Fibroblast of lung (primary cell): ENCODE measurements around the gene ZNF396. TPM values are rescaled to one million over a fixed set of nuclear protein-coding genes. Genes with fewer than 3 reads are reported as not detected.

Experiments
- DNase-seq, 2 donors: peaks; one replicate each; pipeline versions ENCODE4 v3.0.0 to v3.0.0-alpha.2; 2010; ENCODE audit warnings: low read depth in 2 of 2
- H2AFZ ChIP-seq: 2 replicates; pipeline ENCODE4 v1.5.1; 2012; ENCODE audit warnings: low read length, control low read depth, inconsistent platforms
- H3K27ac ChIP-seq: 2 replicates; pipeline ENCODE4 v1.5.1; 2011; ENCODE audit warnings: low read length, control low read depth; ENCODE audit not compliant: insufficient read depth
- H3K27me3 ChIP-seq: 2 replicates; pipeline ENCODE4 v1.5.1; 2011; ENCODE audit warnings: mild to moderate bottlenecking, low read length; ENCODE audit not compliant: control insufficient read depth, insufficient read depth
- H3K36me3 ChIP-seq: 2 replicates; pipeline ENCODE4 v1.5.1; 2011; ENCODE audit warnings: low read length; ENCODE audit not compliant: control insufficient read depth, insufficient read depth
- H3K4me1 ChIP-seq: 2 replicates; pipeline ENCODE4 v1.5.1; 2011; ENCODE audit warnings: low read length; ENCODE audit not compliant: control insufficient read depth, insufficient read depth; ENCODE audit errors: extremely low read depth
- H3K4me2 ChIP-seq: 2 replicates; pipeline ENCODE4 v1.5.1; 2011; ENCODE audit warnings: low read length, control low read depth; ENCODE audit not compliant: insufficient read depth; ENCODE audit errors: extremely low read depth
- H3K4me3 ChIP-seq, 4 experiments: fragments of 200-600 bp in 1 of 4; sonication (generic) in 1 of 4; replicated peaks in 1 of 4; 2 replicates each; pipeline ENCODE4 v1.5.1; 2011 to 2016; ENCODE audit warnings: low read length in 4 of 4, low read depth in 3 of 4, mild to moderate bottlenecking in 3 of 4, control low read depth in 2 of 4, inconsistent platforms in 1 of 4, mixed read lengths in 1 of 4; ENCODE audit not compliant: insufficient read depth in 1 of 4; ENCODE audit errors: control extremely low read depth in 1 of 4
- H3K79me2 ChIP-seq: 2 replicates; pipeline ENCODE4 v1.5.1; 2012; ENCODE audit warnings: mild to moderate bottlenecking, low read length, inconsistent platforms; ENCODE audit not compliant: control insufficient read depth, insufficient read depth
- H3K9ac ChIP-seq: 2 replicates; pipeline ENCODE4 v1.5.1; 2011; ENCODE audit warnings: mild to moderate bottlenecking, low read length, control low read depth; ENCODE audit not compliant: insufficient read depth
- H3K9me3 ChIP-seq: 2 replicates; pipeline ENCODE4 v1.5.1; 2012; ENCODE audit warnings: low read depth, low read length; ENCODE audit not compliant: control insufficient read depth, insufficient read depth
- H4K20me1 ChIP-seq: 2 replicates; pipeline ENCODE4 v1.5.1; 2011; ENCODE audit warnings: low read length; ENCODE audit not compliant: control insufficient read depth, insufficient read depth; ENCODE audit errors: extremely low read depth
- CTCF ChIP-seq, 2 donors: IDR thresholded peaks in 1 of 2; conservative IDR thresholded peaks in 1 of 2; 1 replicate in 1 of 2; 2 replicates in 1 of 2; pipeline ENCODE4 v1.5.1; 2011 to 2012; ENCODE audit warnings: low read length in 2 of 2, control low read depth in 1 of 2, inconsistent platforms in 1 of 2, low read depth in 1 of 2, mild to moderate bottlenecking in 1 of 2
- EZH2 ChIP-seq: IDR thresholded peaks from 2 replicates; pipeline ENCODE4 v1.5.1; 2012; ENCODE audit warnings: low read length, control low read depth, mild to moderate bottlenecking; ENCODE audit errors: missing control alignments
- polyA plus RNA-seq, 2 donors: library from polyadenylated mRNA; depleted of rRNA in 1 of 2; stranded (reverse) in 1 of 2; unstranded in 1 of 2; fragments of >200 nt; gene quantifications; 2 replicates each; pipeline ENCODE4 v1.2.1, GENCODE V29; 2011 to 2012; ENCODE audit warnings: missing spikeins in 1 of 2
- total RNA-seq: library from RNA; depleted of rRNA; stranded (reverse); fragments of >200 nt; gene quantifications from 2 replicates; pipeline ENCODE4 v1.2.1, GENCODE V29; 2014

ZNF396 gene
- total and polyA plus RNA-seq, 2 donors (not counting 1 experiment from before 2014, with no cell fraction given) = 1.7 to 5.0 TPM

GRCh38 chr18:35371412-35372195, 5.5 kb downstream of the ZNF396 start:
- Histone ChIP-seq H3K4me2 (no peak overlapping the region), H3K27ac (no peak overlapping the region), H3K9ac (no peak overlapping the region), H3K9me3 (no peaks in the 10 kb centered on the region), H3K27me3 (no peaks in the 10 kb centered on the region), H2AFZ (no peak overlapping the region), H3K79me2 (no peaks in the 10 kb centered on the region), H4K20me1 (no peaks in the 10 kb centered on the region), H3K36me3 (no peaks in the 10 kb centered on the region), H3K4me3 (no peak overlapping the region), H3K4me1 (peaks cover 6% of the 10 kb centered on the region)
- peak; percentile 62 to 85 for DNase-seq
- TF ChIP-seq CTCF (conservative IDR thresholded peaks at IDR 0.05 in 1 of 2, IDR thresholded peaks at IDR 0.05 in 1 of 2; ENCODE audit: low read depth in 1 of 2, low read length in 2 of 2) (no peak), EZH2 (no peak)

GRCh38 chr18:35369126-35369525, 8.0 kb downstream of the ZNF396 start:
- DNase-seq = peak in 1 of 2 donors; percentile 30
- no peaks in the 10 kb centered on the region for H3K27me3 ChIP-seq
- no peak overlapping the region for H3K27ac ChIP-seq
- peaks cover 6% of the 10 kb centered on the region for H3K4me1 ChIP-seq
- no peak overlapping the region for H2AFZ ChIP-seq
- H4K20me1 ChIP-seq = no peaks in the 10 kb centered on the region
- H3K4me2 ChIP-seq = no peak overlapping the region
- no peak for TF ChIP-seq CTCF (conservative IDR thresholded peaks at IDR 0.05 in 1 of 2, IDR thresholded peaks at IDR 0.05 in 1 of 2; ENCODE audit: low read depth in 1 of 2, low read length in 2 of 2)
- H3K4me3 ChIP-seq = no peak overlapping the region
- H3K79me2 ChIP-seq = no peaks in the 10 kb centered on the region
- no peak overlapping the region for H3K9ac ChIP-seq
- H3K36me3 ChIP-seq = no peaks in the 10 kb centered on the region
- no peaks in the 10 kb centered on the region for H3K9me3 ChIP-seq

GRCh38 chr18:35368595-35368994, 8.5 kb downstream of the ZNF396 start:
- Histone ChIP-seq H4K20me1 (no peaks in the 10 kb centered on the region), H3K4me2 (no peak overlapping the region), H3K27ac (no peak overlapping the region), H3K9me3 (no peaks in the 10 kb centered on the region), H3K4me3 (no peak overlapping the region), H2AFZ (no peak overlapping the region), H3K9ac (no peak overlapping the region), H3K27me3 (no peaks in the 10 kb centered on the region), H3K79me2 (no peaks in the 10 kb centered on the region), H3K36me3 (no peaks in the 10 kb centered on the region), H3K4me1 (peaks cover 6% of the 10 kb centered on the region)
- no peak for DNase-seq
- TF ChIP-seq CTCF (conservative IDR thresholded peaks at IDR 0.05 in 1 of 2, IDR thresholded peaks at IDR 0.05 in 1 of 2; ENCODE audit: low read depth in 1 of 2, low read length in 2 of 2) = no peak
- TF ChIP-seq EZH2 = no peak
